SK-N-SH (cell line): ENCODE measurements around the gene TNFRSF18. TPM values are rescaled to one million over a fixed set of nuclear protein-coding genes. Genes with fewer than 3 reads are reported as not detected.

Experiments used
- CTCF ChIA-PET: fragments of 300-600, 350-600 bp; formaldehyde crosslinking; extraction: SDS; loops from one replicate; lab custom pipeline; 2021; lab: Yijun Ruan, JAX
- POLR2A ChIA-PET: fragments of 350-600 bp; sonication (Branson Sonifier 250); formaldehyde crosslinking; extraction: SDS; loops from one replicate; lab custom pipeline; 2020; ENCODE audit warnings: antibody characterized with exemption, inconsistent platforms; lab: Yijun Ruan, JAX
- DNase-seq: peaks from one replicate; pipeline ENCODE4 v3.0.0; 2012
- H2AFZ ChIP-seq: fragments of 200-600 bp; sonication (generic); 2 replicates; pipeline ENCODE4 v1.8.1; 2016; ENCODE audit warnings: antibody characterized with exemption, mild to moderate bottlenecking, low read depth
- H3F3A ChIP-seq: fragments of 200-600 bp; sonication (generic); replicated peaks from 2 replicates; pipeline ENCODE3; 2016; ENCODE audit warnings: antibody characterized with exemption, mild to moderate bottlenecking; ENCODE audit not compliant: insufficient read depth
- H3K27ac ChIP-seq, 2 experiments: fragments of 200-500 bp in 1 of 2; fragments of 200-600 bp in 1 of 2; sonication (Bioruptor generic) in 1 of 2; sonication (generic), shearing (Covaris generic) in 1 of 2; 2 replicates each; pipeline versions ENCODE4 v1.5.1 to v1.6.1; 2014 to 2016; ENCODE audit warnings: low read depth in 2 of 2, inconsistent platforms in 1 of 2, low read length in 1 of 2, mild to moderate bottlenecking in 1 of 2, mixed read lengths in 1 of 2
- H3K27me3 ChIP-seq: fragments of 200-600 bp; sonication (generic), shearing (Covaris generic); 2 replicates; pipeline ENCODE4 v1.6.1; 2016; ENCODE audit warnings: mixed run types; ENCODE audit not compliant: insufficient read depth
- H3K36me3 ChIP-seq, 2 experiments: fragments of 200-500 bp in 1 of 2; fragments of 200-600 bp in 1 of 2; sonication (Bioruptor generic) in 1 of 2; sonication (generic) in 1 of 2; replicated peaks in 1 of 2; 2 replicates each; pipeline versions ENCODE3 to v1.5.1; 2014 to 2016; ENCODE audit warnings: low read length in 1 of 2, mild to moderate bottlenecking in 1 of 2; ENCODE audit not compliant: insufficient read depth in 2 of 2, control insufficient read depth in 1 of 2
- H3K4me1 ChIP-seq, 2 experiments: fragments of 200-500 bp in 1 of 2; fragments of 200-600 bp in 1 of 2; sonication (Bioruptor generic) in 1 of 2; sonication (generic), shearing (Covaris generic) in 1 of 2; 2 replicates each; pipeline versions ENCODE4 v1.5.1 to v1.6.1; 2014 to 2016; ENCODE audit warnings: low read depth in 1 of 2, low read length in 1 of 2, mixed run types in 1 of 2; ENCODE audit not compliant: insufficient read depth in 2 of 2, control insufficient read depth in 1 of 2
- H3K4me2 ChIP-seq: fragments of 200-600 bp; sonication (generic), shearing (Covaris generic); 2 replicates; pipeline ENCODE4 v1.6.1; 2017; ENCODE audit warnings: mixed run types
- H3K4me3 ChIP-seq, 2 experiments: fragments of 200-500 bp in 1 of 2; fragments of 200-600 bp in 1 of 2; sonication (Bioruptor generic) in 1 of 2; sonication (generic), shearing (Covaris generic) in 1 of 2; 2 replicates each; pipeline versions ENCODE4 v1.5.1 to v1.8.1; 2014 to 2016; ENCODE audit warnings: low read depth in 2 of 2, inconsistent platforms in 1 of 2, low read length in 1 of 2, mild to moderate bottlenecking in 1 of 2, mixed read lengths in 1 of 2, moderate library complexity in 1 of 2
- H3K79me2 ChIP-seq: fragments of 200-600 bp; sonication (generic); 2 replicates; pipeline ENCODE4 v1.8.1; 2017; ENCODE audit warnings: mild to moderate bottlenecking; ENCODE audit not compliant: insufficient read depth
- H3K9ac ChIP-seq: fragments of 200-600 bp; sonication (generic); 2 replicates; pipeline ENCODE4 v1.6.1; 2017; ENCODE audit warnings: mixed run types
- H3K9me2 ChIP-seq: fragments of 200-600 bp; sonication (generic); 2 replicates; pipeline ENCODE4 v1.6.1; 2017; ENCODE audit warnings: mixed run types
- H3K9me3 ChIP-seq: fragments of 200-600 bp; sonication (generic); 2 replicates; pipeline ENCODE4 v1.6.1; 2017; ENCODE audit warnings: mixed run types, mild to moderate bottlenecking, moderate library complexity
- H4K20me1 ChIP-seq: fragments of 200-600 bp; sonication (generic); 2 replicates; pipeline ENCODE4 v1.6.1; 2017; ENCODE audit warnings: mild to moderate bottlenecking, mixed run types; ENCODE audit not compliant: insufficient read depth
- EZH2phosphoT487 ChIP-seq: fragments of 200-600 bp; sonication (generic); IDR thresholded peaks from 2 replicates; pipeline ENCODE4 v1.6.1; 2017; ENCODE audit warnings: low read depth, mixed run types, mild to moderate bottlenecking, antibody characterized with exemption, moderate library complexity, borderline replicate concordance
- FOXM1 ChIP-seq: IDR thresholded peaks from 2 replicates; pipeline ENCODE4 v1.4.0; 2012; ENCODE audit warnings: low read depth, mild to moderate bottlenecking
- GABPA ChIP-seq: IDR thresholded peaks from 2 replicates; pipeline ENCODE4 v1.4.0; 2012; ENCODE audit warnings: low read depth, mild to moderate bottlenecking
- IRF3 ChIP-seq: fragments of 150-350 bp; IDR thresholded peaks from 2 replicates; pipeline ENCODE4 v1.6.1; 2016; ENCODE audit warnings: mild to moderate bottlenecking, low read depth, low read length
- POLR2AphosphoS5 ChIP-seq: IDR thresholded peaks from 2 replicates; pipeline ENCODE4 v1.6.1; 2012; ENCODE audit warnings: low read depth, low read length
- SMC3 ChIP-seq: IDR thresholded peaks from 2 replicates; pipeline ENCODE4 v1.6.1; 2012; ENCODE audit warnings: low read depth, low read length, improper control_type of control experiment
- WGBS: methylation state at CpG from one replicate; pipeline ENCODE4 v1.1.6; 2017; ENCODE audit warnings: low lambda C conversion rate; 5-methylcytosine and 5-hydroxymethylcytosine counted together
- polyA plus RNA-seq, 3 experiments: library from polyadenylated mRNA; depleted of rRNA; stranded (reverse); fragments of >200 nt; gene quantifications; 2 replicates each; pipeline ENCODE4 v1.2.3, GENCODE V29; 2012
- small RNA-seq, 7 experiments: library from RNA; depleted of rRNA; stranded (forward); fragments of <200 nt; gene quantifications; one replicate each; pipeline ENCODE3, GENCODE V24; 2012
- TF ChIP-seq, protein P1 (sequence below): IDR thresholded peaks from 2 replicates; pipeline ENCODE4 v1.4.0; 2012; ENCODE audit warnings: low read depth, borderline replicate concordance

TNFRSF18 gene
- polyA plus RNA-seq, 1 of the 3 experiments (the other 2 are of a cell fraction) = 0.05 TPM

DNA sequence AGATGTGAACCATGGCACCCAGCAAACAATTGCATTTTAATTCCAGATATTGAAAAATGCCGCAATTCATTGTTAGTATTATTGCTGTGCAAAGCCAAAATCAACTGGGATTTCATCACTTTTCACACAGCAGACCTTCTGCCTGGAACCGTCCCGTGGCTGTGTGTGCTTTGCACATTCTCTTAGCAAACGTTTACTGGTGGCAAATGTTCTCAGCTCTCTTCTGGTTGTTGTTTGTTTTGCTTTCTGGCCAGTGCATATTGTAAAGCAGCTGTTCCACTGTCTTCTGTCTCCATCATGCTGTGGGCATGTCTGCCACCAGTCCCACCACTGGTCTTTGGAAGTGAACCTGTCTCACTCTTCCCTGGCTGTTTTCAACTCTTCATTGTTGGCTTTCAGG lies 52.5 kb downstream of the TNFRSF18 start:
- Histone ChIP-seq H3K27ac (no peak overlapping the region), H3K9me3 (no peaks in the 10 kb centered on the region), H3K4me2 (no peak overlapping the region), H3K79me2 (no peaks in the 10 kb centered on the region), H3K9ac (no peak overlapping the region), H4K20me1 (no peaks in the 10 kb centered on the region), H2AFZ (no peak overlapping the region), H3K4me1 (peaks cover 0 to 9% of the 10 kb centered on the region in 2 experiments; a peak in 1 of 4 replicates), H3F3A (peaks cover 15% of the 10 kb centered on the region), H3K9me2 (no peaks in the 10 kb centered on the region), H3K36me3 (no peaks in the 10 kb centered on the region), H3K27me3 (no peaks in the 10 kb centered on the region), H3K4me3 (no peak overlapping the region)
- no peak for TF ChIP-seq POLR2AphosphoS5
- TF ChIP-seq EZH2phosphoT487 = no peak
- TF ChIP-seq, protein P1, sequence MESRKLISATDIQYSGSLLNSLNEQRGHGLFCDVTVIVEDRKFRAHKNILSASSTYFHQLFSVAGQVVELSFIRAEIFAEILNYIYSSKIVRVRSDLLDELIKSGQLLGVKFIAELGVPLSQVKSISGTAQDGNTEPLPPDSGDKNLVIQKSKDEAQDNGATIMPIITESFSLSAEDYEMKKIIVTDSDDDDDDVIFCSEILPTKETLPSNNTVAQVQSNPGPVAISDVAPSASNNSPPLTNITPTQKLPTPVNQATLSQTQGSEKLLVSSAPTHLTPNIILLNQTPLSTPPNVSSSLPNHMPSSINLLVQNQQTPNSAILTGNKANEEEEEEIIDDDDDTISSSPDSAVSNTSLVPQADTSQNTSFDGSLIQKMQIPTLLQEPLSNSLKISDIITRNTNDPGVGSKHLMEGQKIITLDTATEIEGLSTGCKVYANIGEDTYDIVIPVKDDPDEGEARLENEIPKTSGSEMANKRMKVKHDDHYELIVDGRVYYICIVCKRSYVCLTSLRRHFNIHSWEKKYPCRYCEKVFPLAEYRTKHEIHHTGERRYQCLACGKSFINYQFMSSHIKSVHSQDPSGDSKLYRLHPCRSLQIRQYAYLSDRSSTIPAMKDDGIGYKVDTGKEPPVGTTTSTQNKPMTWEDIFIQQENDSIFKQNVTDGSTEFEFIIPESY = no peak
- TF ChIP-seq SMC3 = no peak
- TF ChIP-seq FOXM1 = no peak
- TF ChIP-seq IRF3 = no peak
- no peak for TF ChIP-seq GABPA
- 37% methylated on average over 4 of the region's 4 CpGs for WGBS
- ChIA-PET POLR2A (no interaction called here), CTCF (interaction anchor here (0.6 kb wide), 1 partner anchor 136 kb away, joined by 3 read pairs; no protein-coding TSS in a partner anchor)
- no peak for DNase-seq

Small RNA genes within 50 kb of the gene (small RNA-seq; reads per million reads assigned to genes)
- gene MIR200A (0 to 36.2 (median 0) reads per million in 7 experiments), gene MIR200B (0 to 55.4 (median 0.06) reads per million in 7 experiments), gene MIR429 (0 to 0.21 (median 0) reads per million in 7 experiments)

Other genes with a start within 250 kb of the TNFRSF18 start
- gene NOC2L, start 247.3 kb downstream of the TNFRSF18 start, polyA plus RNA-seq (2012; rRNA removed) = 114 and 124 TPM in 2 replicates
- 27.3 and 28.1 TPM in 2 replicates for gene KLHL17, start 246.0 kb downstream of the TNFRSF18 start, polyA plus RNA-seq (2012; rRNA removed)
- not detected in 2 replicates for gene PLEKHN1, start 240.1 kb downstream of the TNFRSF18 start, polyA plus RNA-seq (2012; rRNA removed)
- 0.18 and 0.25 TPM in 2 replicates for gene PERM1, start 224.5 kb downstream of the TNFRSF18 start, polyA plus RNA-seq (2012; rRNA removed)
- 4.2 and 4.7 TPM in 2 replicates for gene HES4, start 206.5 kb downstream of the TNFRSF18 start, polyA plus RNA-seq (2012; rRNA removed)
- gene ISG15, start 193.1 kb downstream of the TNFRSF18 start, polyA plus RNA-seq (2012; rRNA removed) = 22.9 and 28.6 TPM in 2 replicates
- 24.0 and 31.6 TPM in 2 replicates for gene AGRN, start 186.5 kb downstream of the TNFRSF18 start, polyA plus RNA-seq (2012; rRNA removed)
- not detected in 2 replicates for gene RNF223, start 132.3 kb downstream of the TNFRSF18 start, polyA plus RNA-seq (2012; rRNA removed)
- 10.1 and 10.2 TPM in 2 replicates for gene C1orf159, start 90.5 kb downstream of the TNFRSF18 start, polyA plus RNA-seq (2012; rRNA removed)
- not detected in 2 replicates for gene TTLL10, start 32.7 kb downstream of the TNFRSF18 start, polyA plus RNA-seq (2012; rRNA removed)
- not detected in 2 replicates for gene TNFRSF4, start 7.6 kb upstream of the TNFRSF18 start, polyA plus RNA-seq (2012; rRNA removed)
- gene SDF4, start 25.4 kb upstream of the TNFRSF18 start, polyA plus RNA-seq (2012; rRNA removed) = 182 and 265 TPM in 2 replicates
- 32.0 and 38.8 TPM in 2 replicates for gene B3GALT6, start 25.6 kb upstream of the TNFRSF18 start, polyA plus RNA-seq (2012; rRNA removed)
- gene C1QTNF12, start 40.1 kb upstream of the TNFRSF18 start, polyA plus RNA-seq (2012; rRNA removed) = 0.59 TPM in 1 of 2 replicates, not detected in the other
- gene UBE2J2, start 67.3 kb upstream of the TNFRSF18 start, polyA plus RNA-seq (2012; rRNA removed) = 31.8 and 47.5 TPM in 2 replicates
- gene SCNN1D, start 73.8 kb upstream of the TNFRSF18 start, polyA plus RNA-seq (2012; rRNA removed) = 2.6 and 2.9 TPM in 2 replicates
- 51.7 and 66.4 TPM in 2 replicates for gene ACAP3, start 101.3 kb upstream of the TNFRSF18 start, polyA plus RNA-seq (2012; rRNA removed)
- gene PUSL1, start 102.0 kb upstream of the TNFRSF18 start, polyA plus RNA-seq (2012; rRNA removed) = 13.9 and 19.0 TPM in 2 replicates
- 137 and 141 TPM in 2 replicates for gene INTS11, start 118.1 kb upstream of the TNFRSF18 start, polyA plus RNA-seq (2012; rRNA removed)
- gene CPTP, start 118.2 kb upstream of the TNFRSF18 start, polyA plus RNA-seq (2012; rRNA removed) = 12.3 and 13.4 TPM in 2 replicates
- gene TAS1R3, start 124.7 kb upstream of the TNFRSF18 start, polyA plus RNA-seq (2012; rRNA removed) = 0.06 and 0.08 TPM in 2 replicates
- 31.3 and 32.0 TPM in 2 replicates for gene DVL1, start 142.8 kb upstream of the TNFRSF18 start, polyA plus RNA-seq (2012; rRNA removed)
- 2.5 and 3.8 TPM in 2 replicates for gene MXRA8, start 152.0 kb upstream of the TNFRSF18 start, polyA plus RNA-seq (2012; rRNA removed)
- gene AURKAIP1, start 168.6 kb upstream of the TNFRSF18 start, polyA plus RNA-seq (2012; rRNA removed) = 175 and 214 TPM in 2 replicates
- 362 and 475 TPM in 2 replicates for gene CCNL2, start 192.7 kb upstream of the TNFRSF18 start, polyA plus RNA-seq (2012; rRNA removed)
- gene MRPL20, start 200.7 kb upstream of the TNFRSF18 start, polyA plus RNA-seq (2012; rRNA removed) = 159 and 210 TPM in 2 replicates
- gene ANKRD65, start 214.7 kb upstream of the TNFRSF18 start, polyA plus RNA-seq (2012; rRNA removed) = 0.06 and 0.07 TPM in 2 replicates
- gene VWA1, start 229.1 kb upstream of the TNFRSF18 start, polyA plus RNA-seq (2012; rRNA removed) = 5.3 and 7.4 TPM in 2 replicates
- gene ATAD3C, start 243.1 kb upstream of the TNFRSF18 start, polyA plus RNA-seq (2012; rRNA removed) = 0.38 and 0.49 TPM in 2 replicates